IPS-15b (cell line): ENCODE measurements around the gene EARS2.
"Not testable (repeated sequence)": the region's sequence is repeated elsewhere in the genome, so short reads cannot be mapped to it uniquely, and the experiment has no call there.

Experiments
- H3K27me3 ChIP-seq: one replicate; pipeline ENCODE4 v1.6.1; 2013; ENCODE audit warnings: low read length; ENCODE audit not compliant: control insufficient read depth, insufficient read depth
- H3K36me3 ChIP-seq: one replicate; pipeline ENCODE4 v1.6.1; 2013; ENCODE audit warnings: low read length; ENCODE audit not compliant: control insufficient read depth, insufficient read depth
- H3K4me1 ChIP-seq: one replicate; pipeline ENCODE4 v1.6.1; 2013; ENCODE audit warnings: mild to moderate bottlenecking, low read length; ENCODE audit not compliant: control insufficient read depth, insufficient read depth
- H3K4me3 ChIP-seq: one replicate; pipeline ENCODE4 v1.5.1; 2013; ENCODE audit warnings: low read depth, low read length
- H3K9ac ChIP-seq: one replicate; pipeline ENCODE4 v1.6.1; 2013; ENCODE audit warnings: low read depth, mild to moderate bottlenecking, low read length
- H3K9me3 ChIP-seq: one replicate; pipeline ENCODE4 v1.6.1; 2013; ENCODE audit warnings: mild to moderate bottlenecking, low read length; ENCODE audit not compliant: control insufficient read depth, insufficient read depth

The EARS2 gene

DNA sequence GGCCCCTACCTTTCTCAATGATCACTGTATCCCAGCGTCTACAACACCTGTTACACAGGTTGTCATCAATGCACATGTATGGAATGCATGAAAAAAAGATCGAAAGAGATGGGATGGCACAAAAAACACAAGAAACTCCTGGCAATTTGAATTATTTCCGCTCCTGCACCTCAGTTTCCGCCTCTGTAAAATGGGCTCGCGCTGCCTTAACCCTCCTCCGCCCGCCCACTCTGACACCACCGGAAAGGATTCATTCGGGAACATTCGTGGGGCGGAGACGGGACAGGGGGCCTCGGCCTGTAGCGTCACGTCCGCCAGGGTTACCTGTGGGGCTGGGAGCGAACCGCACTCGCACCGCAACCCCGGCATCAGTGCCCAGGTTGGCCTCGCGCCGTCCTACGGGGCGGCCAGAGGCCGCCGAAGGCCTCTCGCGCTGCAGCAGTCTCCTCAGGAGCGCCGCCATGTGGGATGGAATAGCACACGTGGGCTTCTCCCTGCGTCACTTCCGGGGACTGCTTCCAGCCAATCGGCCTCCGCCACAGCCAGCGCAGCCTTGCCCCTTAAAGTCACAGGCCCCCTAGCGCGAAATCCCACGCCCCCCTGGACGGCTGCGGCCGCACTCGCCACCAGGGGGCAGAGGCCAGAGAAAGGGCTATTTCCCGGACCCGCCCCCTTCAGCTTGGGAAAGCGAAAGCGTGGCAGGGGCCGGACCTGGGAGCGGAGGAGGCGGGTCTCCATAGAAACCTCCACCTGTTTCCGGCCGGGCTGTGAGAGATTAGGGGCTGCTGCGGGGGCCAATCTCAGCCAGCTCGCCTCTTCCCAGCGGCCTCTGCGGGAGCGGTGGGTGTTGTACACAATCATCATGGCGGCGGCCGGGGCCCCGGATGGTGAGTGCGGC, at the start of gene EARS2, which contains the start of gene UBFD1:
TSS of gene EARS2 (minus strand) at position 470 of the 898 bp plus-strand sequence. CDS start at position 463, 7 bp downstream.
TSS of gene UBFD1 (plus strand) at position 847 of the 898 bp plus-strand sequence. CDS start at position 863, 16 bp downstream.
- no peaks in the 10 kb centered on the region for H3K9me3 ChIP-seq
- peak within 1 kb of the TSS; percentile 94 for H3K4me3 ChIP-seq
- H3K4me1 ChIP-seq: peaks cover 5% of the 10 kb centered on the region
- no peaks in the 10 kb centered on the region for H3K27me3 ChIP-seq
- H3K36me3 ChIP-seq: peaks cover 18% of the 10 kb centered on the region
- H3K9ac ChIP-seq: peak within 1 kb of the TSS; percentile 98

DNA sequence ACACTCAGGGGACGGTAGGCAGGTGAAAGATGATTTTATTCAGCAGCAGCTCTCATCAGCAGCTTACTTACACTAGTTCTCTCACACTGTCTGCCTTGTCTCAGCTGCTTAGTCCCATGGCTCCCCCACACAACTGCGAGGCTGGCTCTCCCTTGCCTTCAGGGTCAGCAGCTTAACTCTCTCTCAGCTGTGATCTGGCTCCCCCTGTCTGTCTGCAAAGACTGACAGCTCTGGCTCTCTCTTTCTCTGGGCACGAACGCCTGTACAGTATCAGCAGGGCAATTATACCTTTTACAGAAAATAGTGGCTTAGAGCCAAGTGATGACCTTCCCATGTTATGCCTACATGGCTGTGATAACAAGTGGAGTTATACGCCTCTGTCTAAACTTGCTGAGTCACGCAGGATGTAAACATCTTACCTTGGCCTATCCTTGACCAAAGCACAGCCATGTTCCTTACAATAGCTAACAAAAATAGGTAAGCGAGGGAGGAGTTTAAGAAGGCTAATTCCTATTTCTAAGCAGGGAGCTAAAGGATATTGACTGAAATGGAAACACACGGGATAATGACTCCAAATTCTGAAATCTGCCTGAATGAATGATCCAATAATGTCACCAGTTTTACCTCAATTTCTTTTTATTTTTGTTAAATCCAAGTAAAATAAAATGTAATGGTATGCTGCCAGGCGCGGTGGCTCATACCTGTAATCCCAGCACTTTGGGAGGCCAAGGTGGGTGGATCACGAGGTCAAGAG, 40.0 kb upstream of the EARS2 start:
- H3K4me3 ChIP-seq: no peak overlapping the region
- peaks cover 18% of the 10 kb centered on the region for H3K36me3 ChIP-seq
- no peaks in the 10 kb centered on the region for H3K9me3 ChIP-seq
- no peak overlapping the region for H3K9ac ChIP-seq
- peaks cover 17% of the 10 kb centered on the region for H3K4me1 ChIP-seq
- no peaks in the 10 kb centered on the region for H3K27me3 ChIP-seq

DNA sequence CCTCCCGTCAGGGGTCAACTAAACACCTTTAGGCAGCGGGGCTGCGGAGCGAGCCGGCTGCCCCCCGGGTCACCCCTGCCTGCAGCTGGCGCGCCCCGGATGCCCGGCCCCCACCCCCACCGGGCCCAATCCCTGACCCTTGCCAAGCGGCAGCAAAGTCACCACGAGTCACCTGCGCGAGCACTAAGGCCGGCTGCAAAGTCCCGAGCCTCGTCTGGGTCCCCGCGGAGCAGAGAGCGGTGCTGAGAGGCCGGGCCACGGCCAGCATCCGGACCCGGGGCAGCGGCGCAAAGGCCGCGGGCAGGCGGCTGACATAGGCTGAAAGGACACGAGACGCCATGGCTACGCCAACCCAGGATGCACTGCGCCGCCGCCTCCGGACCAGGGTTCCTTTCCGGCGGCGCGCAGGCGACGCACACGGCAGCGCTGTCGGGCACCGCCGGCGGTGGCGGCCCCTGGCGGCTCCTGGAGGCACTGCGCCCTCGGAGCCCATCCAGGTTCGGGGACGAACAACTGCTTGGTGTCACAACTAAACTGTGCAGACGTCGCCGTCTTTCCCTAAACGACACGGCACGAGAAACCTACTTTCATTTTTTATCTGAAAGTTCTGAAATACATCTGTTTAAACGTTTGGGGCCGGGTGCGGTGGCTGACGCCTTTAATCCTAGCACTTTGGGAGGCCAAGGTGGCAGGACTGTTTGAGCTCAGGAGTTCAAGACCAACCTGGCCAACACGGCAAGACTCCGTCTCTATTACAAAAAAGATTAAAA, 39.0 kb upstream of the EARS2 start, which contains the start of gene NDUFAB1:
TSS of gene NDUFAB1 (minus strand) at position 366 of the 770 bp plus-strand sequence. CDS start at position 340, 26 bp downstream.
- peak within 1 kb of the TSS; percentile 99 for H3K4me3 ChIP-seq
- H3K9me3 ChIP-seq: no peaks in the 10 kb centered on the region
- no peaks in the 10 kb centered on the region for H3K27me3 ChIP-seq
- H3K36me3 ChIP-seq: peaks cover 28% of the 10 kb centered on the region
- H3K9ac ChIP-seq: peak within 1 kb of the TSS; percentile 93
- peaks cover 17% of the 10 kb centered on the region for H3K4me1 ChIP-seq

DNA sequence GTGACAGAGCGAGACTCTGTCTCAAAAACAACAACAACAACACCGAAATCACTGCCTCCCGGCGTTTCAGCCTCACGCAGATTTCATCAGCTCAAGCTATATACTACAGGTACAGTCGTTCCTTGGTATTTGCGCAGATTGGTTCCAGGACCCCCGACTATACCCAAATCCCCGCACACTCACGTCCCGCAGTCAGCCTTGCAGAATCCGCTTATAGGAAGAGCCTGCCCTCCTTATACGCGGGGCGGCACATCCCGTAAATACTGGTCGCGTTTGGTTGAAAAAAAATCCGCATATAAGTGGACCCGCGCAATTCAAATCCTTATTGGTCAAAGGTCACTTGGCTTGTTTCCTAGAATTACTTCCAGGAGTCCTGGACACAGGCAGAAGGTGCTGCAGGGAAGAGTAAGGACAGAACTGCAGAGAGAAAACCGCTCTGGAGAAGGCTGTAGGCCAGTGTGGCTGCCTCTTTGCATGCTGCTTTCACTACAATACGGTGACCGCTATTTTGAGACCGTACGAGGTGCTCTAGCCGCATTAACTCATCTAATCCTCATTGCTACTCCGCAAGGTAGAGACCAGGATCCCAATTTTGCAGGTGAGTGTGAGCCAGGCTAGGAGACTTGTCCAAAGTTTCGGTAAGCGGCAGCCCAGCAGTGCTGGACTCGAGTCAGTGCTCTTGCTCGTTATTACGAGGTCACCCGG, 38.2 kb upstream of the EARS2 start:
- Histone ChIP-seq H3K27me3 (no peaks in the 10 kb centered on the region), H3K4me3 (peak overlapping the region; percentile 99), H3K9me3 (no peaks in the 10 kb centered on the region), H3K36me3 (peaks cover 33% of the 10 kb centered on the region), H3K9ac (peak overlapping the region; percentile 93), H3K4me1 (peaks cover 17% of the 10 kb centered on the region)

DNA sequence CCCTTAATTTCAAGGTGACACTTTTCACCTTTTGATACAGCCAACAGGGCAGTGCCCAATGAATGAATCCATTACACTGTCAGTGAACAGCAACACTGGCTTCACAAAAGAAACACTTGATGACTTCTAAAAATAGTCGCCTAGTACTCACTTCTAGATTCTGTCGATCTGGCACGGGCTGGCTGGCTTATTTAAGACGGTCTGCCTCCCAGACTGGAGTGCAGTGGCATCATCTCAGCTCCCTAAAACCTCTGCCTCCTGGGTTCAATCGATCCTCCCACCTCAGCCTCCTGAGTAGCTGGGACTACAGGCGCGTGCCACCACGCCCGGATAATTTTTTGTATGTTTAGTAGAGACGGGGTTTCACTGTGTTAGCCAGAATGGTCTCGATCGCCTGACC, 37.0 kb upstream of the EARS2 start:
- Histone ChIP-seq H3K4me3 (peak overlapping the region; percentile 99), H3K27me3 (no peaks in the 10 kb centered on the region), H3K9ac (peak overlapping the region; percentile 37), H3K4me1 (peaks cover 16% of the 10 kb centered on the region), H3K9me3 (no peaks in the 10 kb centered on the region), H3K36me3 (peaks cover 42% of the 10 kb centered on the region)

DNA sequence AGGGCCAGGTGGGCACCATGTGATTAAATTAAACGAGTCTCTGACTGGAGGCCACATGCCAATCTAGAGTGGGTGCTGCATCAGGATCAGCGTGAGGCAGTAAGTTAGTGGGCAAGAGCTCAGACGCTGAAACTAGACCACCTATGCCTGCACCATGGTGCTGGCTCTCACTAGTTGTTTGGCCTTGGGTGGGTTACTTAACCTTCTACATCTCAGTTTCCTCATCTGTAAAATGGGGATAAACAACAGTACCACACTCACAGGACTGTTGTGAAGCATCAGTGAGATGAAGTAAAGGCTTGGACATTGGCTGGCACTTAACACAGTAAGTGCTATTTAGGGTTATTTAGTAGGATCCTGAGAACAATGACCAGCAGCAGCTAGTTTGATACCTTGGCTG, 33.0 kb upstream of the EARS2 start:
- Histone ChIP-seq H3K4me1 (peaks cover 2% of the 10 kb centered on the region), H3K9ac (no peak overlapping the region), H3K9me3 (no peaks in the 10 kb centered on the region), H3K4me3 (no peak overlapping the region), H3K27me3 (no peaks in the 10 kb centered on the region), H3K36me3 (peaks cover 60% of the 10 kb centered on the region)

DNA sequence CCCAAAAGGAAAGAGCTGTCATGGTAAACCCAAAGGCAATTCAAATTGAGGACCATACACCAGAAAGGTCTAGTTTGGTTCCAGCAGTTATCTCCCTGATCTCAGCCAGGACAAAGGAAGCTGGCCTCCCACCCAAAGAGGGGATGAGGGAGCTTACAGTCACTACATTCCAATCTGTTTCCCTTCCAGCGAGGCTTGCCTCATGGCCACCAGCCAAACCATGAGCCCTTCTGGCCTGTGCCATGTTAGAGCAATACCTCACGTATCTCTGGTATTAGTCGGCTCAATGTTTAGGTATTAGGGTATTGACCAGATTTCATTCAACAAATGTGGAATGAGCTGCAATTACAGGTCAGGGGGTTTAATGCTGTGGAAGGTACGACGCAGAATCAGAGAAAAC, 30.6 kb upstream of the EARS2 start:
- no peaks in the 10 kb centered on the region for H3K9me3 ChIP-seq
- no peaks in the 10 kb centered on the region for H3K4me1 ChIP-seq
- H3K27me3 ChIP-seq: no peaks in the 10 kb centered on the region
- H3K9ac ChIP-seq: no peak overlapping the region
- H3K4me3 ChIP-seq: no peak overlapping the region
- H3K36me3 ChIP-seq: peaks cover 59% of the 10 kb centered on the region

DNA sequence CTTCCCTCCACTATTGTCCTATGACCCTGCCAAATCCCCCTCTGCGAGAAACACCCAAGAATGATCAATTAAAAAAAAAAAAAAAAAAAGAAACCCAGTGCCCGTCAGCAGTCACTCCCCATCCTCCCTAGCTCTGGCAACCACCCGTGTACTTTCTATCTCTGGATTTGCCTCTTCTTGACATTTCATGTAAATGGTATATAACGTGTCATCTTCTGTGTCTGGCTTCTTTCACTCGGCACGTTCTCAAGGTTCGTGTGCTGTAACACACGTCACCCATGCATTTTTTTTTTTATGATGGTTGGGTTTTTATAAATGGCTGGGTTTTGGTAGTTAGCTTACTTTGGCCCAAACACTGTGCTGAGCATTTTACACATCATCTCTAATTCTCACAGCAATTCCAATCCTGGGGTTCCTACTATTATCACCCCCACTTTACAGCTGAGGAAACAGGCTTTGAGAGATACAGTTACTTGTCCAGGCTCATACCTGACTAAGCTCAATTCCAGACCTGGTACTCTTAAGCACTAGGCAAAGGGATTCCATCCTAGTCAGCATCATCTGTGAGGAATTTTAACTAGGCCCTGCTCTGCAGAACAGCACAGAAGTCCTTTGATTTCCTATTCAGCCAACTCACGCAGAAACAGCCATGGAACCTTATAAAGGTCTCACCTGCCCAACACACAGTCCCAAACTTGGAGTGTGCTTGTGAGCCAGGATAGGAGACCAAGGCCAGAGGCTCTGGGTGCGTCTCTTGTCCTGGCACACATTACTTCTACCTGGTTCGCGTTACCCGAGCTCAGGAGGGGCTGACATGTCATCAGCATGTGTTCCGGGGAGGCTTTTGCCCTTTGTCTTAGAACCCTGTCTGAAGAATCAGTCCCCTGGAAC, 27.3 kb upstream of the EARS2 start:
- peaks cover 54% of the 10 kb centered on the region for H3K36me3 ChIP-seq
- H3K9me3 ChIP-seq: no peaks in the 10 kb centered on the region
- H3K4me3 ChIP-seq: no peak overlapping the region
- no peaks in the 10 kb centered on the region for H3K4me1 ChIP-seq
- no peak overlapping the region for H3K9ac ChIP-seq
- H3K27me3 ChIP-seq: no peaks in the 10 kb centered on the region

DNA sequence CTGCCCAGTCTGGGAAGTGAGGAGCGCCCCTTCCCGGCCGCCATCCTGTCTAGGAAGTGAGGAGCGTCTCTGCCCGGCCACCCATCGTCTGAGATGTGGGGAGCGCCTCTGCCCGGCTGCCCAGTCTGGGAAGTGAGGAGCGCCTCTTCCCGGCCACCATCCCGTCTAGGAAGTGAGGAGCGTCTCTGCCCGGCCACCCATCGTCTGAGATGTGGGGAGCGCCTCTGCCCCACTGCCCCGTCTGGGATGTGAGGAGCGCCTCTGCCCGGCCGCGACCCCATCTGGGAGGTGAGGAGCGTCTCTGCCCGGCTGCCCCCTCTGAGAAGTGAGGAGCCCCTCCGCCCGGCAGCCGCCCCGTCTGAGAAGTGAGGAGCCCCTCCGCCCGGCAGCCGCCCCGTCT, 26.1 kb upstream of the EARS2 start:
- H3K36me3 ChIP-seq: peaks cover 56% of the 10 kb centered on the region
- H3K4me3 ChIP-seq, H3K9ac ChIP-seq, H3K4me1 ChIP-seq, H3K9me3 ChIP-seq, H3K27me3 ChIP-seq: not testable (repeated sequence)

DNA sequence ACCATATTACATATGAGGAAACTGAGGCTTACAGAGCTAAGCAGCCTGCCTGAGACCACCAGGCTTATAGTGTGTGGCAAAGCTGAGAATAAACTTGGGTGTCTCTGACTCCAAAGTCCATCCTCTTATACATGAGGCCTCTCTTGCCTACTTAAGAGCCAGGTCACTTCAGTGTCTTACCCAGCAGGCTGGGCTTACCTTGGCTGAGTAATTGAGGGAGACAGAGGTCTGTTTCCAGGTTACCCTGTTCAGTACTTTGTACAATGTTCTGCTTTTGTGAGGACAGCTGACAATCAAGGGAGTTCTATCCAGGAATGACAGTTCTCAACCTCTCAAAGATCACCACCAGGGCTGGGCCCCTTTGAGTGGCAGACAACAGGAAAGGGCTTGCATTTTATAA, 24.6 kb upstream of the EARS2 start:
- H3K4me3 ChIP-seq: no peak overlapping the region
- no peaks in the 10 kb centered on the region for H3K27me3 ChIP-seq
- peaks cover 43% of the 10 kb centered on the region for H3K36me3 ChIP-seq
- H3K4me1 ChIP-seq: no peaks in the 10 kb centered on the region
- no peak overlapping the region for H3K9ac ChIP-seq
- H3K9me3 ChIP-seq: no peaks in the 10 kb centered on the region
